Astrocyte (in vitro differentiated cells and primary cell): ENCODE results near the gene AIFM3.

Experiments
- EZH2 ChIP-seq: IDR thresholded peaks from 2 replicates; pipeline ENCODE4 v1.6.1; 2012; ENCODE audit warnings: mild to moderate bottlenecking, low read length, inconsistent platforms; ENCODE audit not compliant: insufficient read depth
- TF ChIP-seq, protein P1 (sequence below): IDR thresholded peaks from 2 replicates; pipeline ENCODE4 v1.5.1; 2011; ENCODE audit warnings: low read depth, mild to moderate bottlenecking, inconsistent platforms, low read length, moderate library complexity; ENCODE audit not compliant: insufficient read depth

DNA sequence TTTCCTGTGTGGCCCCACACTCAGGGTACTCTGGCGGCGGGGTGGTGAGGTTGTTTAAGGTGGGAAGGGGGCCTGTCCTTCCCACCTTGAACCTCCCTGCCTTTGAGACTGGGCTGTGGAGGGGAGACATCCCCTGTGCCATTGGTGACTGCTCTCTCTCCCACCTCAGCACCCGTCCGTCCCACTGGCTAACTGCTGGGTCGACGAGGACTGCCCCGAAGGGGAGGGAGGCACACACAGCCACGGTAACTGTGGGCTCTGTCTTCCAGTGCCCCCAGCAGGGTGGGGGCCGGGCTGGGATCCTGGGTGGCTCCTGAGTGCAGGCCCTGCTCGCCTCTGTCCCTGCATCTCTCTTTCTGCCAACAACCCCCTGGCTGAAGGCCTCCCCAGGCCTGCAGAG, 55.5 kb downstream of the AIFM3 start:
- TF ChIP-seq, protein P1, sequence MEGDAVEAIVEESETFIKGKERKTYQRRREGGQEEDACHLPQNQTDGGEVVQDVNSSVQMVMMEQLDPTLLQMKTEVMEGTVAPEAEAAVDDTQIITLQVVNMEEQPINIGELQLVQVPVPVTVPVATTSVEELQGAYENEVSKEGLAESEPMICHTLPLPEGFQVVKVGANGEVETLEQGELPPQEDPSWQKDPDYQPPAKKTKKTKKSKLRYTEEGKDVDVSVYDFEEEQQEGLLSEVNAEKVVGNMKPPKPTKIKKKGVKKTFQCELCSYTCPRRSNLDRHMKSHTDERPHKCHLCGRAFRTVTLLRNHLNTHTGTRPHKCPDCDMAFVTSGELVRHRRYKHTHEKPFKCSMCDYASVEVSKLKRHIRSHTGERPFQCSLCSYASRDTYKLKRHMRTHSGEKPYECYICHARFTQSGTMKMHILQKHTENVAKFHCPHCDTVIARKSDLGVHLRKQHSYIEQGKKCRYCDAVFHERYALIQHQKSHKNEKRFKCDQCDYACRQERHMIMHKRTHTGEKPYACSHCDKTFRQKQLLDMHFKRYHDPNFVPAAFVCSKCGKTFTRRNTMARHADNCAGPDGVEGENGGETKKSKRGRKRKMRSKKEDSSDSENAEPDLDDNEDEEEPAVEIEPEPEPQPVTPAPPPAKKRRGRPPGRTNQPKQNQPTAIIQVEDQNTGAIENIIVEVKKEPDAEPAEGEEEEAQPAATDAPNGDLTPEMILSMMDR: no peak
- TF ChIP-seq EZH2: no peak
